Measurements from ENCODE around the gene EPHA6.

Gene EPHA6

DNA sequence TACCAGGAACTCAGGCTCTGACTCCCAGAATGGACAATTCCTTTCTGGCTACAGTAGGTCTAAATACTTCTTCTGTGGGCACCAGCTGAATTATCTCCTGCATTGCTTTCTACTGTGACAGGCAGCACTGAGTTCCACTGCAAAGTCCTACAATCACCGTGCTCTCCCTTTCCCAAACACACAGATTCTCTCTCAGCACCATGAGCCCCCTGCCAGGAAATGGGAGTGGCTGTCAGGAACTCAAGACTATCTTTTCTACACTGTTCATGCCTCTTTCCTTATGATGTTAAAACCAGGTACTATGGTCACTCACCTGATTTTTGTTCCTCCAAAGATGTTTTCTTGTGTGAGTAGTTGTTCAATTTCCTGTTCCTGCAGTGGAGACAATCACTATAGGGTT is 383.4 kb downstream of the EPHA6 start:
- no peaks in the 10 kb centered on the region for H3K4me1 ChIP-seq (ENCODE audit: control insufficient read depth, insufficient read depth, low read length, poor library complexity, severe bottlenecking)
- no peaks in the 10 kb centered on the region for H3K9me3 ChIP-seq (ENCODE audit: control insufficient read depth, low read length)
- H3K4me3 ChIP-seq (ENCODE audit: insufficient read depth, low read depth, low read length, poor library complexity, severe bottlenecking) = no peak overlapping the region
- no peak overlapping the region for H3K27ac ChIP-seq (ENCODE audit: insufficient read depth, low read length, poor library complexity, severe bottlenecking)
- H3K36me3 ChIP-seq (ENCODE audit: control insufficient read depth, insufficient read depth, low read length) = no peaks in the 10 kb centered on the region
- no peak for DNase-seq
- H3K27me3 ChIP-seq (replicated peaks; ENCODE audit: control insufficient read depth, insufficient read depth, low read length, poor library complexity, severe bottlenecking) = no peaks in the 10 kb centered on the region

DNA sequence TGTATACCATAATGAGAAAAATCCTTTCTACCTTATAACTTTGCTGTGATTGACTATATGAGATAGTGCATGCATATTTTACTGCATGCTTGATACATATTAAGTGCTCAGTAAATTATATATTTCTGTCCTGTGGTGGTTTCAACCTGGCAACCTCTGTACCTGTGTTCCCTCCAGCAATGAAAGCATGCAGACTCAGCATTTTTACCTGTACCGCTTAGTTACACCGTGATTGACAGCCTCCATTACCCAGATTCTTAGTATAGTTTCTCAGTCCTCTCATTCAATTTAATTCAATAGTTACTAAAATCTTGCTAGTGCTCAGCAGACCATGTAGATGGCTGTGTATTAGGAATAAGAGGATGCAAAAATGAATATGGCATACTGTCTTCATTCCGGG is 386.0 kb downstream of the EPHA6 start:
- H3K4me3 ChIP-seq (ENCODE audit: insufficient read depth, low read depth, low read length, poor library complexity, severe bottlenecking) = no peak overlapping the region
- no peak for DNase-seq
- H3K36me3 ChIP-seq (ENCODE audit: control insufficient read depth, insufficient read depth, low read length) = no peaks in the 10 kb centered on the region
- H3K27me3 ChIP-seq (replicated peaks; ENCODE audit: control insufficient read depth, insufficient read depth, low read length, poor library complexity, severe bottlenecking) = no peaks in the 10 kb centered on the region
- no peaks in the 10 kb centered on the region for H3K4me1 ChIP-seq (ENCODE audit: control insufficient read depth, insufficient read depth, low read length, poor library complexity, severe bottlenecking)
- no peak overlapping the region for H3K27ac ChIP-seq (ENCODE audit: insufficient read depth, low read length, poor library complexity, severe bottlenecking)
- H3K9me3 ChIP-seq (ENCODE audit: control insufficient read depth, low read length) = no peaks in the 10 kb centered on the region

DNA sequence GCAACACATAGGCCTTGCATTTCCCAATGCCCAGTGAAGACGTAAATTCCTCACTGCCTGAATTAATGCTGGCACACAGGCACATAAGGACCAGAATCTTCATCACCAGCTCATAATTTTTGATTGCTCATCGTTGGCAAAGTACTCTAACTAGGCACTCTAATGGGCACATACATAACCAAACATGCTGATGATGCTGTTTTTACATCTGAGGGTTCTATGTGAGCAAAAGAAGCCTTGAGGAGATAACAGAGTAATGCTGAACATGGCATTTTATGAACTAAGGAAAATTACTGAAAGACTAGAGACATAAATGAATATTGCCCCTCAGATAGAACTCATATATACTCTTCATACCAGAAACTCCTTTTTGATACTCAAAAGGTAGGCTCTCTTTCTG is 387.4 kb downstream of the EPHA6 start:
- no peak overlapping the region for H3K27ac ChIP-seq (ENCODE audit: insufficient read depth, low read length, poor library complexity, severe bottlenecking)
- DNase-seq = no peak
- H3K27me3 ChIP-seq (replicated peaks; ENCODE audit: control insufficient read depth, insufficient read depth, low read length, poor library complexity, severe bottlenecking) = no peaks in the 10 kb centered on the region
- no peaks in the 10 kb centered on the region for H3K9me3 ChIP-seq (ENCODE audit: control insufficient read depth, low read length)
- H3K4me1 ChIP-seq (ENCODE audit: control insufficient read depth, insufficient read depth, low read length, poor library complexity, severe bottlenecking) = no peaks in the 10 kb centered on the region
- no peaks in the 10 kb centered on the region for H3K36me3 ChIP-seq (ENCODE audit: control insufficient read depth, insufficient read depth, low read length)
- H3K4me3 ChIP-seq (ENCODE audit: insufficient read depth, low read depth, low read length, poor library complexity, severe bottlenecking) = no peak overlapping the region

DNA sequence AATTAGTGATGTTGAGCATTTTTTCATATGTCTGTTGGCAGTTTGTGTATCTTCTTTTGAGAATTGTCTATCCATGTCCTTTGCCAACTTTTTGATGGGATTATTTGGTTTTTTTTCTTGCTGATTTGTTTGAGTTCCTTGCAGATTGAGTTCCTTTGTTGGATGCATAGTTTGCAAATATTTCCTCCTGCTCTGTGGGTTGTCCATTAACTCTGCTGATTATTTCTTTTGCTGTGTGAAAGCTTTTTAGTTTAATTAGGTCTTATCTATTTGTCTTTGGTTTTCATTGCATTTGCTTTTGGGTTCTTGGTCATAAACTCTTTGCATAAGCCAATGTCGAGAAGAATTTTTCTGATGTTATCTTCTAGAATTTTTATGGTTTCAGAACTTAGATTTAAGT is 414.6 kb downstream of the EPHA6 start:
- no peaks in the 10 kb centered on the region for H3K9me3 ChIP-seq (ENCODE audit: control insufficient read depth, low read length)
- H3K4me1 ChIP-seq (ENCODE audit: control insufficient read depth, insufficient read depth, low read length, poor library complexity, severe bottlenecking) = no peaks in the 10 kb centered on the region
- H3K27me3 ChIP-seq (replicated peaks; ENCODE audit: control insufficient read depth, insufficient read depth, low read length, poor library complexity, severe bottlenecking) = no peaks in the 10 kb centered on the region
- no peak overlapping the region for H3K4me3 ChIP-seq (ENCODE audit: insufficient read depth, low read depth, low read length, poor library complexity, severe bottlenecking)
- H3K27ac ChIP-seq (ENCODE audit: insufficient read depth, low read length, poor library complexity, severe bottlenecking) = no peak overlapping the region
- no peaks in the 10 kb centered on the region for H3K36me3 ChIP-seq (ENCODE audit: control insufficient read depth, insufficient read depth, low read length)
- no peak for DNase-seq

DNA sequence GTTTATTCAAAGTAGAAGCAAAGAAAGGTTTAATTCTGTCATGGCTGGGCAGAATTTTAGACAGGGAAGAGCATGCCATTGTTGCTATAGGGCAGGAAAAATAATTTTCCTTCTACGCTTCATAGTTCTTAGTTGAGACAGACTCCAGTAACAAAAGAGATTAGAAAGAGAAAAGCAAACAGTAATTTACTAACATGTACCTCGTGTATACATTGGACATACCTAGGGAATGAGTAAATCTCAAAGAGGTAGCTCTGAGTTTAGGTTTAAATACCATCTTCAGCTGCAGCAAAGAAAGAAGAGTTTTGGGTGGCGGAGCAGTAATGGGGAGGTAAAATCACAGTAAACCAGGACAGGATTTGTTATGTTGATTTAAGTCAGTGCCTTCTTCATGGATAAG is 416.1 kb downstream of the EPHA6 start:
- no peaks in the 10 kb centered on the region for H3K27me3 ChIP-seq (replicated peaks; ENCODE audit: control insufficient read depth, insufficient read depth, low read length, poor library complexity, severe bottlenecking)
- H3K27ac ChIP-seq (ENCODE audit: insufficient read depth, low read length, poor library complexity, severe bottlenecking) = no peak overlapping the region
- H3K4me1 ChIP-seq (ENCODE audit: control insufficient read depth, insufficient read depth, low read length, poor library complexity, severe bottlenecking) = no peaks in the 10 kb centered on the region
- H3K36me3 ChIP-seq (ENCODE audit: control insufficient read depth, insufficient read depth, low read length) = no peaks in the 10 kb centered on the region
- DNase-seq = no peak
- no peaks in the 10 kb centered on the region for H3K9me3 ChIP-seq (ENCODE audit: control insufficient read depth, low read length)
- H3K4me3 ChIP-seq (ENCODE audit: insufficient read depth, low read depth, low read length, poor library complexity, severe bottlenecking) = no peak overlapping the region

DNA sequence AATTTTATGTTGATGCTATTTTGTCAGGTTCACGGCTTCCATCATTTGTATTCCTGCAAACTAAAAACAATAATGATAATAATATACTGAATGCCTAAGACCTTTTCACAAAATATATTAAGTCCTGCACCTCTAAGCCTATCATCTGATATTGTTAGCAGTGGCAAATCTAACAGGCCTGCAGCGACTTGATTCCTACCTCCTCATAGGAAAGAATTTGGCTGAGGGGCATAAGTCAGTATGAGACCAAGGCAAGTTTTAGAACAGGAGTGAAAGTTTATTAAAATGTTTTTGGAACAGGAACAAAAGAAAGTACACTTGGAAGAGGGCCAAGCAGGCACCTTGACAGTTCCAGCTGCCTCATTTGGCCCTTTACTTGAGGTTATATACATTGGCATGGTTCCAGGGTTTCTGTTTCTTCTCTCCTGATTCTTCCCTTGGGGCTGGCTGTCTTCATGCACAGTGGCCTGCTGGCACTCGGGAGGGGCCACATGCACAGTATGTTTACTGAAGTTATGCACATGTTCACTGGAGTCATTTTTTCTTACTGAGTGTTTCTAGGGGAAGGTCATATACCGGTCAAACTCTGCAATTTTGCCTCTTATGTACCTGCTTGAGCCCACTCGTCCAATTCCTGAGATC is 418.1 kb downstream of the EPHA6 start:
- H3K27me3 ChIP-seq (replicated peaks; ENCODE audit: control insufficient read depth, insufficient read depth, low read length, poor library complexity, severe bottlenecking) = no peaks in the 10 kb centered on the region
- DNase-seq = no peak
- H3K4me1 ChIP-seq (ENCODE audit: control insufficient read depth, insufficient read depth, low read length, poor library complexity, severe bottlenecking) = no peaks in the 10 kb centered on the region
- H3K27ac ChIP-seq (ENCODE audit: insufficient read depth, low read length, poor library complexity, severe bottlenecking) = no peak overlapping the region
- no peaks in the 10 kb centered on the region for H3K36me3 ChIP-seq (ENCODE audit: control insufficient read depth, insufficient read depth, low read length)
- H3K4me3 ChIP-seq (ENCODE audit: insufficient read depth, low read depth, low read length, poor library complexity, severe bottlenecking) = no peak overlapping the region
- no peaks in the 10 kb centered on the region for H3K9me3 ChIP-seq (ENCODE audit: control insufficient read depth, low read length)

DNA sequence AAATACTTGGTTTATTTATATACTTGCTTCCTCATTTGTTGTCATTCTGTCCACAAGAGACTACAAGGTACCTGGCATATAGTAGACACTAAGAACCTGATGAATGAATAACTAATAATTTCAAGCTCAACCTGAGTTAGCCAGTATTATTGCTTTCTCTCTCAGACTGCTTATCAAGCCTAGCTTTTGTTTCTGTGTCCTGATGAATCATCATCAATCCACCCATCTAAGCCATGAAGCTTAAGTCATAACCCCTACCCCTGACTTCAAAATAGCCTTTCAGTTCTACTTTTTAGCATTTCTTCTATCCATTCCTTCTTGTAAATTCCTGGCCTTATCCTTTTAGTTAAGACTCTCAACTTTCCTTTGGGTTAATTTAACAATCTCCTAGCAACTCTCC is 420.8 kb downstream of the EPHA6 start:
- Histone ChIP-seq H3K27me3 (replicated peaks; ENCODE audit: control insufficient read depth, insufficient read depth, low read length, poor library complexity, severe bottlenecking) (no peaks in the 10 kb centered on the region), H3K36me3 (ENCODE audit: control insufficient read depth, insufficient read depth, low read length) (no peaks in the 10 kb centered on the region), H3K4me1 (ENCODE audit: control insufficient read depth, insufficient read depth, low read length, poor library complexity, severe bottlenecking) (no peaks in the 10 kb centered on the region), H3K4me3 (ENCODE audit: insufficient read depth, low read depth, low read length, poor library complexity, severe bottlenecking) (no peak overlapping the region), H3K9me3 (ENCODE audit: control insufficient read depth, low read length) (no peaks in the 10 kb centered on the region), H3K27ac (ENCODE audit: insufficient read depth, low read length, poor library complexity, severe bottlenecking) (no peak overlapping the region)
- DNase-seq = no peak

DNA sequence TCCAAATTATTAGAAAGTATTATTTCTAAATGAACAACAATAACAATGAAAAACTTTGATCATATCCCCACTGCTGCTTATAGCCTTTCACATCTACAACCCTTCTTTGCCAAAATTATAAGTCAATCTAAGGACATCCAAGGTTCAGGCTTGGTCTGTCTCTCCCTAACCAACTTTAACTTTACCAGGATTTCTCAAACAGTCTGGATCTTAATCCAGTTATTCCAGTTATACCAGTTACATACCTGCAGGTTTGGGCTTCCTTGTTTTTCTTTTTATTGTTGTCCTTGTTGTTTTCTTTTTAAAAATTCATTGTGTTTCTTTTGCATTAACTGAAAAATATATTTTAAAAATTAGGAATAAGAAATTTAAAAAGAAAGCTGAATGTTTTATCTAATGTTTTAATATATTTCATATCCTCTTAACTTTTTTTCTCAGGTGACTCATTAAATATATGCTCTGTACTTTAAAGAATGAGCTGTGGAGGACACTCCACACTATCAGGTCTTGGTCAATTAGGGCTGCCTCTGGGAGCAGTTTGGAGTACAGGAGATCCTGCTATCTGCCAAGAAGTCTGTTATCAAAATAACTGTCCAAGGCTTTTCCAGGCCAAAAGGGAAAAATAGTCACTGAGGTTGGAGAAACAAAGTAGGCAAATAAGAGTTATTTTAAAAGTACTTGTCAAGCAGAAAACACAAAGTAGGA is 421.4 kb downstream of the EPHA6 start:
- Histone ChIP-seq H3K36me3 (ENCODE audit: control insufficient read depth, insufficient read depth, low read length) (no peaks in the 10 kb centered on the region), H3K27me3 (replicated peaks; ENCODE audit: control insufficient read depth, insufficient read depth, low read length, poor library complexity, severe bottlenecking) (no peaks in the 10 kb centered on the region), H3K4me1 (ENCODE audit: control insufficient read depth, insufficient read depth, low read length, poor library complexity, severe bottlenecking) (no peaks in the 10 kb centered on the region), H3K4me3 (ENCODE audit: insufficient read depth, low read depth, low read length, poor library complexity, severe bottlenecking) (no peak overlapping the region), H3K27ac (ENCODE audit: insufficient read depth, low read length, poor library complexity, severe bottlenecking) (no peak overlapping the region), H3K9me3 (ENCODE audit: control insufficient read depth, low read length) (no peaks in the 10 kb centered on the region)
- no peak for DNase-seq

DNA sequence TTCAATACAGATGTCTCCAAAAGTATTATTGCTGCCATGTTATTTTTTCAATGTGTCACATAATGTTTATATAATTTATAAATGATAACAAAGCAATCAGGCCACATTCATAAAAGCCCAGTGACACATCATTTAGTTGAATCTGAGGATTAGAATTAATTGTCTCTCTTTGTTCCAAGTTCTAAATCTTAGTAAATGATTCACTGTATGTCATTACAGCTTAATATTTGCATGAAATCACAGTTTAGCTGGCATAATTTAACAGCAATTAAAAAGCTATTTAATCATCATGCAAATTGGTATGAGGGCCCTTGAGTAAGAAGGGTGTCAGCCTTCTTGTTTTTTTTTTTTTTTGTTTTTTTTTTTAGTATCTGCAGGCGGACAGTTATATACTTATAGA is 427.0 kb downstream of the EPHA6 start:
- H3K4me3 ChIP-seq (ENCODE audit: insufficient read depth, low read depth, low read length, poor library complexity, severe bottlenecking) = no peak overlapping the region
- H3K36me3 ChIP-seq (ENCODE audit: control insufficient read depth, insufficient read depth, low read length) = no peaks in the 10 kb centered on the region

DNA sequence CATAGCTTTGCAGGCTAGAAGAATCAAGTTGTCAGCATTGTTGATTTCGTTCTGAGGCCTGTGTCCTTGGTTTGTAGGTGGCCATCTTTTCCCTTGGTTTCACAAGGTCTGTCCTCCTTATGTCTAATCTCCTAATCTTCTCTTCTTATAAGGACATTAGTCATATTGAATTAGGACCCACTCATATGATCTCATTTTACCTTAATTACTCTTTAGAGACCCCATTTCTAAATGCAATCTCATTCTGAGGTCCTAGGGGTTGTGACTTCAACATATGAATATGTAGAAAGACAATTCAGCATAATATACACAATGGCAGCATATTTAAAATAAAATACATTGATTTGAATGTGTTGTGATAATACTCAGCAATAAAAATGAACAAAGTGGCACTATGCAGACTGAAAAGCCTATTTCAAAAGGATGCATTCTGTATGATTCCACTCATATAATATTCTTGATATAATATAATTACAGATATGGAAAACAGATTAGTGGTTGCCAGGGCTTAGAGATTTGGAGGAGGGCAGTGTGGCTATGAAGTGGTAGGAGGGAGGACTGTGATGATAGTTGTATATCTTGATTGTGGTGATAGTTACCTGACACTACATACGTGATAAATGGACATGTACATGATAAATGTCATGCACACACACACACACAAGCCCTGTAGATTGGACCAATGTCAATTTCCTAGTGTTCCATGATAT is 431.0 kb downstream of the EPHA6 start:
- Histone ChIP-seq H3K27me3 (replicated peaks; ENCODE audit: control insufficient read depth, insufficient read depth, low read length, poor library complexity, severe bottlenecking) (no peaks in the 10 kb centered on the region), H3K36me3 (ENCODE audit: control insufficient read depth, insufficient read depth, low read length) (no peaks in the 10 kb centered on the region), H3K9me3 (ENCODE audit: control insufficient read depth, low read length) (no peaks in the 10 kb centered on the region), H3K4me3 (ENCODE audit: insufficient read depth, low read depth, low read length, poor library complexity, severe bottlenecking) (no peak overlapping the region), H3K4me1 (ENCODE audit: control insufficient read depth, insufficient read depth, low read length, poor library complexity, severe bottlenecking) (no peaks in the 10 kb centered on the region), H3K27ac (ENCODE audit: insufficient read depth, low read length, poor library complexity, severe bottlenecking) (no peak overlapping the region)
- no peak for DNase-seq

More for the DNA sequence above, 427.0 kb downstream of the EPHA6 start:
- H3K9me3 ChIP-seq (ENCODE audit: control insufficient read depth, low read length) = no peaks in the 10 kb centered on the region
- H3K27me3 ChIP-seq (replicated peaks; ENCODE audit: control insufficient read depth, insufficient read depth, low read length, poor library complexity, severe bottlenecking) = no peaks in the 10 kb centered on the region
- H3K4me1 ChIP-seq (ENCODE audit: control insufficient read depth, insufficient read depth, low read length, poor library complexity, severe bottlenecking) = no peaks in the 10 kb centered on the region
- no peak overlapping the region for H3K27ac ChIP-seq (ENCODE audit: insufficient read depth, low read length, poor library complexity, severe bottlenecking)
- no peak for DNase-seq

All from effector memory CD4-positive, alpha-beta T cell (primary cell).